ENCODE results near the gene CCDC194. TPM values are rescaled to one million over a fixed set of nuclear protein-coding genes. Genes with fewer than 3 reads are reported as not detected.

CCDC194 gene
- total RNA-seq, 1 experiment from 2014 or later: not detected

Other genes starting within 250 kb of the CCDC194 start
- gene USE1, start 178.8 kb downstream of the CCDC194 start, total RNA-seq (2014; rRNA removed): 15.3 and 28.9 TPM in 2 replicates
- gene OCEL1, start 168.0 kb downstream of the CCDC194 start, total RNA-seq (2014; rRNA removed): 2.4 and 6.4 TPM in 2 replicates
- gene NR2F6, start 148.3 kb downstream of the CCDC194 start, total RNA-seq (2014; rRNA removed): 60.0 and 72.7 TPM in 2 replicates
- gene USHBP1, start 129.5 kb downstream of the CCDC194 start, total RNA-seq (2014; rRNA removed): not detected in 2 replicates
- 107 and 148 TPM in 2 replicates for gene BABAM1, start 126.8 kb downstream of the CCDC194 start, total RNA-seq (2014; rRNA removed)
- gene ANKLE1, start 112.3 kb downstream of the CCDC194 start, total RNA-seq (2014; rRNA removed): 0.40 and 0.90 TPM in 2 replicates
- 25.9 and 26.5 TPM in 2 replicates for gene ABHD8, start 90.8 kb downstream of the CCDC194 start, total RNA-seq (2014; rRNA removed)
- 48.2 and 68.1 TPM in 2 replicates for gene MRPL34, start 88.3 kb downstream of the CCDC194 start, total RNA-seq (2014; rRNA removed)
- 55.9 and 76.2 TPM in 2 replicates for gene DDA1, start 84.6 kb downstream of the CCDC194 start, total RNA-seq (2014; rRNA removed)
- gene ANO8, start 59.3 kb downstream of the CCDC194 start, total RNA-seq (2014; rRNA removed): 2.4 and 3.3 TPM in 2 replicates
- 17.9 and 21.2 TPM in 2 replicates for gene GTPBP3, start 56.6 kb downstream of the CCDC194 start, total RNA-seq (2014; rRNA removed)
- gene PLVAP, start 16.9 kb downstream of the CCDC194 start, total RNA-seq (2014; rRNA removed): not detected in 2 replicates
- 0.69 TPM in 1 of 2 replicates, not detected in the other for gene BST2, start 11.4 kb upstream of the CCDC194 start, total RNA-seq (2014; rRNA removed)
- 71.7 and 75.0 TPM in 2 replicates for gene MVB12A, start 25.9 kb upstream of the CCDC194 start, total RNA-seq (2014; rRNA removed)
- not detected in 2 replicates for gene TMEM221, start 54.5 kb upstream of the CCDC194 start, total RNA-seq (2014; rRNA removed)
- not detected in 2 replicates for gene NXNL1, start 66.7 kb upstream of the CCDC194 start, total RNA-seq (2014; rRNA removed)
- gene SLC27A1, start 76.3 kb upstream of the CCDC194 start, total RNA-seq (2014; rRNA removed): 10.0 and 14.1 TPM in 2 replicates
- 87.7 and 99.5 TPM in 2 replicates for gene PGLS, start 117.5 kb upstream of the CCDC194 start, total RNA-seq (2014; rRNA removed)
- gene COLGALT1, start 161.5 kb upstream of the CCDC194 start, total RNA-seq (2014; rRNA removed): 79.3 and 86.9 TPM in 2 replicates